Neural crest cell (in vitro differentiated cells): ENCODE data around the gene GNG8. TPM values are rescaled to one million over a fixed set of nuclear protein-coding genes. Genes with fewer than 3 reads are reported as not detected.

Experiments used
- DNase-seq: peaks from one replicate; pipeline ENCODE4 v3.0.0; 2021; ENCODE audit warnings: low read depth, mixed read lengths, low spot score
- H3K27ac Mint-ChIP-seq: one replicate; pipeline ENCODE4 v1.8.0; 2021; ENCODE audit warnings: mild to moderate bottlenecking, mixed read lengths; ENCODE audit not compliant: unreplicated experiment
- H3K27me3 Mint-ChIP-seq: 2 replicates; pipeline ENCODE4 v1.8.0; 2021; ENCODE audit warnings: low read depth, mild to moderate bottlenecking, mixed read lengths
- H3K36me3 Mint-ChIP-seq: 2 replicates; pipeline ENCODE4 v1.8.0; 2021; ENCODE audit warnings: low read depth, mild to moderate bottlenecking, mixed read lengths
- H3K4me1 Mint-ChIP-seq: 2 replicates; pipeline ENCODE4 v1.8.0; 2021; ENCODE audit warnings: mixed read lengths
- H3K4me3 Mint-ChIP-seq: one replicate; pipeline ENCODE4 v1.8.0; 2021; ENCODE audit warnings: mild to moderate bottlenecking, mixed read lengths
- H3K9me3 Mint-ChIP-seq: 2 replicates; pipeline ENCODE4 v1.8.0; 2021; ENCODE audit warnings: mixed read lengths
- total RNA-seq: library from RNA; stranded (reverse); gene quantifications from 2 replicates; pipeline ENCODE4 v1.2.1, GENCODE V29; 2021
- TF ChIP-seq, protein P1 (sequence below): fragments of 200-600 bp; sonication (generic); conservative IDR thresholded peaks from 2 replicates; pipeline ENCODE4 v1.5.0; 2021; ENCODE audit warnings: antibody characterized with exemption, mild to moderate bottlenecking

Gene GNG8
- total RNA-seq, 1 donor from 2014 or later = not detected

DNA sequence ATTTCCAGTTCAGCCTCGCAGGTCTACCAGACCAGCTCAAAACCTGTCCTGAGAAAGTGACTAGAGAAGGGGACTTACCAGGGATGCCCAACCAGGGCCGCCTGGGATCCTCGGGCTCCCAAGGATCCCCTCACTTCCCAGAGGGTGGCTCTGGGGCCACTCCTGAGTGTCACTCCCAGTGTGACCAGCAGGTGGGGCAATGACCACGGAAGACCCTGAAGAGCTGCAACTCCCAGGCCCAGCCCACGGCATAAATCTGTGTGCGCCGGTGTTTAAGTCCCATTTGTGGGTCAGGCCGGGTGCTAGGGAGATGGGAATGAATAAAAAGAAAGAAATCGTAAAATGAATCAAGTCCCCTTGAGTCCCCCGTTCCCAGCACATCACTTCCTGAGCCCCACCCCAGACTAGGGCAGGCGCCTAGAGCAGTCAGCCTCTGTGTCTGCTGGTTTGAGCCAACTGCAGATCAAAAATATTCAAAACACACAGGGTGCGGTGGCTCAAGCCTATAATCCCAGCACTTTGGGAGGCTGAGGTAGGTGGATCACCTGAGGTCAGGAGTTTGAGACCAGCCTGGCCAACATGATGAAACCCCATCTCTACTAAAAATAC lies 21.8 kb downstream of the GNG8 start:
- Mint-ChIP-seq H3K27me3 (no peaks in the 10 kb centered on the region), H3K9me3 (no peaks in the 10 kb centered on the region), H3K36me3 (peaks cover 2% of the 10 kb centered on the region), H3K4me1 (peaks cover 13% of the 10 kb centered on the region), H3K4me3 (peak overlapping the region; percentile 33), H3K27ac (no peak overlapping the region)
- DNase-seq = peak; percentile 93
- TF ChIP-seq, protein P1, sequence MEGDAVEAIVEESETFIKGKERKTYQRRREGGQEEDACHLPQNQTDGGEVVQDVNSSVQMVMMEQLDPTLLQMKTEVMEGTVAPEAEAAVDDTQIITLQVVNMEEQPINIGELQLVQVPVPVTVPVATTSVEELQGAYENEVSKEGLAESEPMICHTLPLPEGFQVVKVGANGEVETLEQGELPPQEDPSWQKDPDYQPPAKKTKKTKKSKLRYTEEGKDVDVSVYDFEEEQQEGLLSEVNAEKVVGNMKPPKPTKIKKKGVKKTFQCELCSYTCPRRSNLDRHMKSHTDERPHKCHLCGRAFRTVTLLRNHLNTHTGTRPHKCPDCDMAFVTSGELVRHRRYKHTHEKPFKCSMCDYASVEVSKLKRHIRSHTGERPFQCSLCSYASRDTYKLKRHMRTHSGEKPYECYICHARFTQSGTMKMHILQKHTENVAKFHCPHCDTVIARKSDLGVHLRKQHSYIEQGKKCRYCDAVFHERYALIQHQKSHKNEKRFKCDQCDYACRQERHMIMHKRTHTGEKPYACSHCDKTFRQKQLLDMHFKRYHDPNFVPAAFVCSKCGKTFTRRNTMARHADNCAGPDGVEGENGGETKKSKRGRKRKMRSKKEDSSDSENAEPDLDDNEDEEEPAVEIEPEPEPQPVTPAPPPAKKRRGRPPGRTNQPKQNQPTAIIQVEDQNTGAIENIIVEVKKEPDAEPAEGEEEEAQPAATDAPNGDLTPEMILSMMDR = peak; percentile 89

DNA sequence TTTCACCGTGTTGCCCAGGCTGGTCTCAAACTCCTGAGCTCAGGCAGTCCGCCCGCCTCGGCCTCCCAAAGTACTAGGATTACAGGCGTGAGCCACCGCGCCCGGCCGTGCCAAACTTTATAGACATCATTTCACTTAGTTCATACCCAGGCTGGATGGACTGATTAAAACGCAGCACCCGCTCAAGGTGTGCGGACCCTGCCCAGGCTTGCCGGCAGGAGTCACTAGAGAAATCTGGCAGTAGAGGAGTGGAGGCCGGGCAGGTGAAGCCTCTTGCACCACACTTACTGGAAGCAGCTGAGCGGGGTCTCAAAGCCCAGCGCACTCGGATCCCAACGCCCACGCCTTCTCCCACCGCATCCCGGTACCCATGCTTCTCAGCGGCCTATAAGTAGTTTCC lies 22.5 kb downstream of the GNG8 start:
- H3K27me3 Mint-ChIP-seq = no peaks in the 10 kb centered on the region
- no peak for DNase-seq
- TF ChIP-seq, protein P1 = no peak
- peaks cover 5% of the 10 kb centered on the region for H3K36me3 Mint-ChIP-seq
- H3K4me1 Mint-ChIP-seq = peaks cover 13% of the 10 kb centered on the region
- H3K9me3 Mint-ChIP-seq = no peaks in the 10 kb centered on the region
- H3K4me3 Mint-ChIP-seq = no peak overlapping the region
- H3K27ac Mint-ChIP-seq = no peak overlapping the region

DNA sequence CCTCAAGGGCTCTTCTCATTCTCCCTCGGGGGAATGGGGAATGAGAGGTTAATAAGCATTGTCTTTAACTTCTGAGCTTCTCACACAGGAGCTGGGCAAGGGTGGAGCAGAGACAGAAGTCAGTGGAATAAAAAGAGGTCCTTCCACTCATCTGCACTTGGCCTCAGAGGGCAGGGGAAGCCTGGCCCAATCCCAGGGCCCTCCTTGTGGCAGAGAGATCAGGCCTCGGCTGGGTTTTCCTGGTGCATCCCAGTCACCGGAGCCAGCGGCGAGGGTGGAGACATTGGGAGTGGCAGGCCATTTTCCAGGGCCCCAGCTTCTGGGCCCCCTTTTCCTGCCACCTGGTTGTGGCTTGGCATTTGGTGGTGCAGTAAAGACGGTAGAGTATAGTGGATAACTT lies 24.2 kb downstream of the GNG8 start:
- peaks cover 9% of the 10 kb centered on the region for H3K4me1 Mint-ChIP-seq
- no peaks in the 10 kb centered on the region for H3K27me3 Mint-ChIP-seq
- H3K27ac Mint-ChIP-seq = no peak overlapping the region
- TF ChIP-seq, protein P1 = no peak
- no peak for DNase-seq
- peak overlapping the region; percentile 34 for H3K4me3 Mint-ChIP-seq
- H3K36me3 Mint-ChIP-seq = peaks cover 9% of the 10 kb centered on the region
- H3K9me3 Mint-ChIP-seq = no peaks in the 10 kb centered on the region

DNA sequence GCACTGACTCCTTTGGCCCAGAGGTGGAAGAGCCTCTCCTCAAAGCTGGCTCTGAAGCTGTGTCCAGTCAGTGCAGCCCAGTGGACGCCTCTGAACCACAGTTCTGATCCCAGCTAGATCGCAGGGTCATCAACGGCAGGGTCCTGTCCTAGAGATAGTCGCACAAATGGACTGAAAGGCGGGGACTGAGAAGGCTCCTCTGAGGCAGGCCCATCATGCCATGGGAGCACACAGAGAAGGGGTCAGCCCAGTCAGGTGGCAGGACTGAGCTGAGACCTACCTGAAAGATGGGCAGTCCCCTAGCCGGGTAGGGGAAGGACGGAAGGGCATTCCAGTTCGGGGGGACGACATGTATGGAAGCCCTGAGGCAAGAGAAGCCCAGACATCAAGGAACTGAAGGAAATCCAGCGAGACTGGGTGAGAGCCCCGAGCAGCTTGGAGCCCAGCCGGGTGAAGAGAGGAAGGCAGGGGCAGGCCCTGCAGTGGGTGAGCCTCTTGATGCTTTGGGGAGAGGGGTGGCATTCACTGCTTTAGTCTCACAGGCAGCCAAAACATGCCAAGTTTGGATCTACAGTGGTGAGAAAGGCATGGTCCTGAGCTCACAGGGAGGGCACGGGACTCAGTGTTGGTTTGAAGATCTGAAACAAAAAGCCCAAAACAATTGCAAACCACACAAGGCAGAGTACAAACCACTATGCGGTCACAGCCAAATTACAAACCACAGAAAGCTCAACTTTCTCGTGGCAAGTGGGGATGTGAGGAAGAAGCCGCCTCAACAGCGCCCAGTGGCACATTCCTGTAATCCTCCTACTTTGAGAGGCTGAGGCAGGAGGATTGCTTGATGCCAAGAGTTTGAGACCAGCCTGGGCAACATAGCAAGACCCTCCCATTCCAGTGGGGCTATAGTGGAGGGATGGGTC lies 24.9 kb downstream of the GNG8 start:
- TF ChIP-seq, protein P1 = no peak
- Mint-ChIP-seq H3K27ac (no peak overlapping the region), H3K4me1 (peaks cover 10% of the 10 kb centered on the region), H3K27me3 (no peaks in the 10 kb centered on the region), H3K4me3 (peak overlapping the region; percentile 34), H3K36me3 (peaks cover 9% of the 10 kb centered on the region), H3K9me3 (no peaks in the 10 kb centered on the region)
- DNase-seq = no peak

DNA sequence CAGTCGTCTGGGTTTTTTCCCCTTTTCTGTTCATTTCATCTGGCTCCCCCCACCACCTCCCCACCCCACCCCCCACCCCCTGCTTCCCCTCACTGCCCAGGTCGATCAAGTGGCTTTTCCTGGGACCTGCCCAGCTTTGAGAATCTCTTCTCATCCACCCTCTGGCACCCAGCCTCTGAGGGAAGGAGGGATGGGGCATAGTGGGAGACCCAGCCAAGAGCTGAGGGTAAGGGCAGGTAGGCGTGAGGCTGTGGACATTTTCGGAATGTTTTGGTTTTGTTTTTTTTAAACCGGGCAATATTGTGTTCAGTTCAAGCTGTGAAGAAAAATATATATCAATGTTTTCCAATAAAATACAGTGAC lies 25.6 kb downstream of the GNG8 start:
- H3K4me1 Mint-ChIP-seq = peaks cover 10% of the 10 kb centered on the region
- DNase-seq = no peak
- no peaks in the 10 kb centered on the region for H3K27me3 Mint-ChIP-seq
- TF ChIP-seq, protein P1 = no peak
- peaks cover 9% of the 10 kb centered on the region for H3K36me3 Mint-ChIP-seq
- no peak overlapping the region for H3K27ac Mint-ChIP-seq
- H3K9me3 Mint-ChIP-seq = no peaks in the 10 kb centered on the region
- no peak overlapping the region for H3K4me3 Mint-ChIP-seq
